Right lobe of liver (tissue), 6 donors: Measurements from ENCODE around the gene JUP. TPM values are rescaled to one million over a fixed set of nuclear protein-coding genes. Genes with fewer than 3 reads are reported as not detected.

ENCODE experiments used
- ATAC-seq, 4 donors: fragments of 200-7000 bp; cut with Tn5 transposase; one replicate each; pipeline ENCODE4 v1.9.1; 2020; ENCODE audit warnings: mild to moderate bottlenecking in 4 of 4, moderate library complexity in 4 of 4
- DNase-seq, 3 donors: peaks; one replicate each; pipeline ENCODE4 v3.0.0-alpha.2; 2020
- H3K27ac ChIP-seq, 3 donors: fragments of 200-600 bp; one replicate each; pipeline ENCODE4 v1.8.0; 2022
- H3K27me3 ChIP-seq, 2 donors: fragments of 200-600 bp; one replicate each; pipeline ENCODE4 v1.8.0; 2022
- H3K36me3 ChIP-seq, 4 donors: fragments of 200-600 bp; sonication (generic) in 1 of 4; one replicate each; pipeline versions ENCODE4 v1.5.1 to v1.8.0; 2017 to 2022; ENCODE audit warnings: control low read depth in 1 of 4
- H3K4me1 ChIP-seq, 4 donors: fragments of 200-600 bp; sonication (generic) in 1 of 4; one replicate each; pipeline versions ENCODE4 v1.5.1 to v1.8.0; 2017 to 2022; ENCODE audit warnings: control low read depth in 1 of 4
- H3K4me3 ChIP-seq, 3 donors: fragments of 200-600 bp; one replicate each; pipeline ENCODE4 v1.8.0; 2022
- H3K9me3 ChIP-seq, 4 donors: fragments of 200-600 bp; sonication (generic) in 1 of 4; one replicate each; pipeline versions ENCODE4 v1.5.1 to v1.8.0; 2017 to 2022; ENCODE audit warnings: control low read depth in 1 of 4
- CTCF ChIP-seq, 4 donors: fragments of 200-600 bp in 3 of 4; fragments of 450-650 bp in 1 of 4; IDR thresholded peaks; one replicate each; pipeline versions ENCODE4 v1.5.1 to v1.8.0; 2016 to 2022; ENCODE audit warnings: antibody characterized with exemption in 4 of 4, mild to moderate bottlenecking in 2 of 4
- POLR2A ChIP-seq: fragments of 450-650 bp; IDR thresholded peaks from one replicate; pipeline ENCODE4 v1.6.1; 2017; ENCODE audit warnings: antibody characterized with exemption, mild to moderate bottlenecking
- WGBS: methylation state at CpG from one replicate; pipeline ENCODE4 v1.1.6; 2018; ENCODE audit warnings: low coverage, low lambda C conversion rate; ENCODE audit not compliant: insufficient coverage; ENCODE audit errors: missing lambda C conversion rate; 5-methylcytosine and 5-hydroxymethylcytosine counted together
- intact Hi-C, 2 donors: fragments of 100-400 bp; cut with DNase I; formaldehyde crosslinking; loops; one replicate each; pipeline versions ENCODE4 v1.11.2 to v1.14.1; 2022
- total RNA-seq, 6 experiments: library from RNA; depleted of rRNA in 2 of 6; stranded (reverse); fragments of >200 nt in 2 of 6; fragmentation: NEBNext Ultra II Directional in 3 of 6; extraction: Animal tissue kit (Norgen Biotek cat#: 25700) in 3 of 6; gene quantifications; one replicate each; pipeline versions ENCODE4 v1.1.0 to v1.2.4, GENCODE V29; 2016 to 2023
- donor health status: DM: no; HTN: yes; CAD: no.
- donor health status: DM: no; HTN: no; CAD: no.
- donor health status: DM: no; HTN: no; CAD: no.
- donor health status: DM: no; HTN: yes; CAD: no.
- donor health status: DM: no; HTN: yes; CAD: no.

JUP gene
- total RNA-seq, 6 experiments from 2014 or later = 54.3 to 74.8 (median 65.7) TPM

GRCh38 chr17:41717408-41718286 lies 68.9 kb downstream of the JUP start:
- Histone ChIP-seq H3K36me3 (no peaks in the 10 kb centered on the region), H3K27me3 (no peaks in the 10 kb centered on the region), H3K9me3 (no peaks in the 10 kb centered on the region), H3K27ac (no peak overlapping the region), H3K4me3 (no peak overlapping the region), H3K4me1 (no peaks in the 10 kb centered on the region)
- intact Hi-C loops = no loop called here
- 63% methylated on average over 12 of the region's 15 CpGs for WGBS
- DNase-seq (no peak), ATAC-seq (peak in 2 of 4 donors; percentile 16 to 28)
- TF ChIP-seq POLR2A = no peak
- no peak for TF ChIP-seq CTCF (IDR thresholded peaks at IDR 0.05)

GRCh38 chr17:41711669-41712400 lies 74.7 kb downstream of the JUP start, which contains the start of gene GAST:
Gene GAST, plus strand, starts transcription at chr17:41712331. Its CDS starts 3,106 bp downstream, at chr17:41715437.
- H3K27me3 ChIP-seq = no peaks in the 10 kb centered on the region
- intact Hi-C loops = no loop called here
- H3K27ac ChIP-seq = no peak within 1 kb of the TSS
- no peaks in the 10 kb centered on the region for H3K4me1 ChIP-seq
- 80% methylated on average over 5 of the region's 12 CpGs for WGBS
- DNase-seq (no peak), ATAC-seq (no peak)
- TF ChIP-seq POLR2A (no peak), CTCF (IDR thresholded peaks at IDR 0.05) (no peak)
- no peak within 1 kb of the TSS for H3K4me3 ChIP-seq
- no peaks in the 10 kb centered on the region for H3K9me3 ChIP-seq
- H3K36me3 ChIP-seq = no peaks in the 10 kb centered on the region

GRCh38 chr17:41710472-41711090 lies 75.9 kb downstream of the JUP start:
- ATAC-seq (no peak), DNase-seq (no peak)
- no peaks in the 10 kb centered on the region for H3K9me3 ChIP-seq
- intact Hi-C loops = no loop called here
- H3K27me3 ChIP-seq = no peaks in the 10 kb centered on the region
- no peaks in the 10 kb centered on the region for H3K36me3 ChIP-seq
- H3K27ac ChIP-seq = no peak overlapping the region
- TF ChIP-seq CTCF (IDR thresholded peaks at IDR 0.05) (no peak), POLR2A (no peak)
- 62% methylated on average over 8 of the region's 8 CpGs for WGBS
- H3K4me1 ChIP-seq = no peaks in the 10 kb centered on the region
- H3K4me3 ChIP-seq = no peak overlapping the region

GRCh38 chr17:41707803-41708669 lies 78.5 kb downstream of the JUP start:
- TF ChIP-seq CTCF (IDR thresholded peaks at IDR 0.05) = no peak
- Histone ChIP-seq H3K4me3 (no peak overlapping the region), H3K36me3 (no peaks in the 10 kb centered on the region), H3K27ac (no peak overlapping the region), H3K4me1 (no peaks in the 10 kb centered on the region), H3K27me3 (no peaks in the 10 kb centered on the region), H3K9me3 (no peaks in the 10 kb centered on the region)
- 59% methylated on average over 8 of the region's 10 CpGs for WGBS
- DNase-seq (no peak), ATAC-seq (no peak)
- intact Hi-C loops = loop anchor here in 1 of 2 donors (5.0 kb wide), 1 partner anchor 244 kb away; no protein-coding TSS in a partner anchor
